ENCODE data around the gene ADGRF3.
"Not testable (repeated sequence)": the region's sequence is repeated elsewhere in the genome, so short reads cannot be mapped to it uniquely, and the experiment has no call there.

The ADGRF3 gene

GRCh38 chr2:26346454-26347053 lies at the start of gene ADGRF3:
ADGRF3 (minus strand) TSS chr2:26346789; CDS start chr2:26346234, 555 bp downstream.
- Mint-ChIP-seq H3K9me3 (no peaks in the 10 kb centered on the region), H3K27me3 (no peaks in the 10 kb centered on the region), H3K27ac (peak within 1 kb of the TSS; percentile 98), H3K4me3 (peak within 1 kb of the TSS; percentile 96), H3K36me3 (ENCODE audit: low read depth) (peaks cover 54% of the 10 kb centered on the region), H3K4me1 (ENCODE audit: low read depth) (peaks cover 40% of the 10 kb centered on the region)
- DNase-seq = peak; percentile 77

GRCh38 chr2:26395394-26395793 lies 48.8 kb upstream of the ADGRF3 start:
- H3K4me1 Mint-ChIP-seq (ENCODE audit: low read depth) = peaks cover 31% of the 10 kb centered on the region
- H3K27me3 Mint-ChIP-seq = peaks cover 1% of the 10 kb centered on the region
- H3K27ac Mint-ChIP-seq = no peak overlapping the region

GRCh38 chr2:26394694-26395093 lies 48.1 kb upstream of the ADGRF3 start:
- peaks cover 58% of the 10 kb centered on the region for H3K36me3 Mint-ChIP-seq (ENCODE audit: low read depth)

More at GRCh38 chr2:26395394-26395793, 48.8 kb upstream of the ADGRF3 start:
- DNase-seq = no peak
- no peaks in the 10 kb centered on the region for H3K9me3 Mint-ChIP-seq
- no peak overlapping the region for H3K4me3 Mint-ChIP-seq
- peaks cover 51% of the 10 kb centered on the region for H3K36me3 Mint-ChIP-seq (ENCODE audit: low read depth)

GRCh38 chr2:26387189-26387588 lies 40.6 kb upstream of the ADGRF3 start:
- no peak overlapping the region for H3K27ac Mint-ChIP-seq
- no peaks in the 10 kb centered on the region for H3K27me3 Mint-ChIP-seq
- peaks cover 92% of the 10 kb centered on the region for H3K36me3 Mint-ChIP-seq (ENCODE audit: low read depth)
- H3K4me1 Mint-ChIP-seq (ENCODE audit: low read depth) = peaks cover 9% of the 10 kb centered on the region
- no peaks in the 10 kb centered on the region for H3K9me3 Mint-ChIP-seq
- H3K4me3 Mint-ChIP-seq = no peak overlapping the region
- no peak for DNase-seq

More at GRCh38 chr2:26394694-26395093, 48.1 kb upstream of the ADGRF3 start:
- Mint-ChIP-seq H3K4me1 (ENCODE audit: low read depth) (peaks cover 35% of the 10 kb centered on the region), H3K27me3 (no peaks in the 10 kb centered on the region), H3K9me3 (no peaks in the 10 kb centered on the region), H3K27ac (no peak overlapping the region), H3K4me3 (no peak overlapping the region)
- DNase-seq = no peak

GRCh38 chr2:26384597-26384996 lies 38.0 kb upstream of the ADGRF3 start:
- Mint-ChIP-seq H3K9me3 (no peaks in the 10 kb centered on the region), H3K4me3 (no peak overlapping the region), H3K36me3 (ENCODE audit: low read depth) (peaks cover 92% of the 10 kb centered on the region)

GRCh38 chr2:26384183-26384582 lies 37.6 kb upstream of the ADGRF3 start:
- H3K36me3 Mint-ChIP-seq (ENCODE audit: low read depth) = peaks cover 90% of the 10 kb centered on the region
- DNase-seq = no peak
- H3K4me1 Mint-ChIP-seq (ENCODE audit: low read depth) = peaks cover 3% of the 10 kb centered on the region
- no peaks in the 10 kb centered on the region for H3K9me3 Mint-ChIP-seq
- peak overlapping the region; percentile 16 for H3K27ac Mint-ChIP-seq
- H3K27me3 Mint-ChIP-seq = no peaks in the 10 kb centered on the region
- no peak overlapping the region for H3K4me3 Mint-ChIP-seq

More at GRCh38 chr2:26384597-26384996, 38.0 kb upstream of the ADGRF3 start:
- no peaks in the 10 kb centered on the region for H3K27me3 Mint-ChIP-seq
- H3K4me1 Mint-ChIP-seq (ENCODE audit: low read depth) = peaks cover 3% of the 10 kb centered on the region
- H3K27ac Mint-ChIP-seq = no peak overlapping the region
- DNase-seq = no peak

- no peak for DNase-seq
- H3K27ac Mint-ChIP-seq = no peak overlapping the region
These were observed 36.0 kb upstream of the ADGRF3 start for GRCh38 chr2:26382564-26382963.

GRCh38 chr2:26380281-26380680 lies 33.7 kb upstream of the ADGRF3 start:
- no peak for DNase-seq

More at GRCh38 chr2:26382564-26382963, 36.0 kb upstream of the ADGRF3 start:
- Mint-ChIP-seq H3K36me3 (ENCODE audit: low read depth) (peaks cover 88% of the 10 kb centered on the region), H3K9me3 (no peaks in the 10 kb centered on the region), H3K27me3 (no peaks in the 10 kb centered on the region), H3K4me1 (ENCODE audit: low read depth) (peaks cover 5% of the 10 kb centered on the region), H3K4me3 (no peak overlapping the region)

GRCh38 chr2:26376799-26377198 lies 30.2 kb upstream of the ADGRF3 start:
- peaks cover 88% of the 10 kb centered on the region for H3K36me3 Mint-ChIP-seq (ENCODE audit: low read depth)
- H3K9me3 Mint-ChIP-seq = no peaks in the 10 kb centered on the region
- no peaks in the 10 kb centered on the region for H3K27me3 Mint-ChIP-seq
- no peak overlapping the region for H3K4me3 Mint-ChIP-seq
- peaks cover 3% of the 10 kb centered on the region for H3K4me1 Mint-ChIP-seq (ENCODE audit: low read depth)
- no peak for DNase-seq
- H3K27ac Mint-ChIP-seq = no peak overlapping the region

More at GRCh38 chr2:26380281-26380680, 33.7 kb upstream of the ADGRF3 start:
- peaks cover 86% of the 10 kb centered on the region for H3K36me3 Mint-ChIP-seq (ENCODE audit: low read depth)
- peaks cover 6% of the 10 kb centered on the region for H3K4me1 Mint-ChIP-seq (ENCODE audit: low read depth)
- no peak overlapping the region for H3K4me3 Mint-ChIP-seq
- no peak overlapping the region for H3K27ac Mint-ChIP-seq
- H3K9me3 Mint-ChIP-seq = no peaks in the 10 kb centered on the region
- H3K27me3 Mint-ChIP-seq = no peaks in the 10 kb centered on the region

GRCh38 chr2:26370909-26371308 lies 24.3 kb upstream of the ADGRF3 start:
- H3K4me1 Mint-ChIP-seq (ENCODE audit: low read depth); H3K9me3 Mint-ChIP-seq; H3K27me3 Mint-ChIP-seq; H3K4me3 Mint-ChIP-seq; DNase-seq; H3K27ac Mint-ChIP-seq: not testable (repeated sequence)
- peaks cover 83% of the 10 kb centered on the region for H3K36me3 Mint-ChIP-seq (ENCODE audit: low read depth)

- H3K27ac Mint-ChIP-seq; H3K27me3 Mint-ChIP-seq; DNase-seq; H3K4me1 Mint-ChIP-seq (ENCODE audit: low read depth); H3K4me3 Mint-ChIP-seq; H3K9me3 Mint-ChIP-seq: not testable (repeated sequence)
- H3K36me3 Mint-ChIP-seq (ENCODE audit: low read depth) = peaks cover 83% of the 10 kb centered on the region
These were observed 23.1 kb upstream of the ADGRF3 start for GRCh38 chr2:26369664-26370063.

GRCh38 chr2:26366957-26367356 lies 20.4 kb upstream of the ADGRF3 start:
- H3K27ac Mint-ChIP-seq = no peak overlapping the region

GRCh38 chr2:26364669-26365068 lies 18.1 kb upstream of the ADGRF3 start:
- H3K36me3 Mint-ChIP-seq (ENCODE audit: low read depth) = peaks cover 80% of the 10 kb centered on the region
- H3K27me3 Mint-ChIP-seq = no peaks in the 10 kb centered on the region
- no peaks in the 10 kb centered on the region for H3K9me3 Mint-ChIP-seq
- no peak for DNase-seq
- H3K4me3 Mint-ChIP-seq = no peak overlapping the region
- H3K4me1 Mint-ChIP-seq (ENCODE audit: low read depth) = peaks cover 33% of the 10 kb centered on the region
- no peak overlapping the region for H3K27ac Mint-ChIP-seq

More at GRCh38 chr2:26366957-26367356, 20.4 kb upstream of the ADGRF3 start:
- H3K4me3 Mint-ChIP-seq = no peak overlapping the region
- peaks cover 16% of the 10 kb centered on the region for H3K4me1 Mint-ChIP-seq (ENCODE audit: low read depth)
- no peaks in the 10 kb centered on the region for H3K27me3 Mint-ChIP-seq
- H3K36me3 Mint-ChIP-seq (ENCODE audit: low read depth) = peaks cover 72% of the 10 kb centered on the region
- DNase-seq = no peak
- no peaks in the 10 kb centered on the region for H3K9me3 Mint-ChIP-seq

GRCh38 chr2:26363958-26364357 lies 17.4 kb upstream of the ADGRF3 start:
- H3K27me3 Mint-ChIP-seq = no peaks in the 10 kb centered on the region
- peaks cover 79% of the 10 kb centered on the region for H3K36me3 Mint-ChIP-seq (ENCODE audit: low read depth)
- no peak overlapping the region for H3K27ac Mint-ChIP-seq
- no peak overlapping the region for H3K4me3 Mint-ChIP-seq
- DNase-seq = no peak
- peaks cover 41% of the 10 kb centered on the region for H3K4me1 Mint-ChIP-seq (ENCODE audit: low read depth)
- no peaks in the 10 kb centered on the region for H3K9me3 Mint-ChIP-seq

- H3K4me3 Mint-ChIP-seq = no peak overlapping the region
- no peak for DNase-seq
- peaks cover 47% of the 10 kb centered on the region for H3K4me1 Mint-ChIP-seq (ENCODE audit: low read depth)
- no peaks in the 10 kb centered on the region for H3K9me3 Mint-ChIP-seq
- no peaks in the 10 kb centered on the region for H3K27me3 Mint-ChIP-seq
- H3K27ac Mint-ChIP-seq = no peak overlapping the region
- H3K36me3 Mint-ChIP-seq (ENCODE audit: low read depth) = peaks cover 79% of the 10 kb centered on the region
These were observed 16.7 kb upstream of the ADGRF3 start for GRCh38 chr2:26363323-26363722.

Data from activated T-cell treated with anti-CD3 and anti-CD28 coated beads, Interleukin-2, amount 50 U/mL, for 24 hours (primary cell).